Motor neuron (in vitro differentiated cells): ENCODE results near the gene TOR2A. TPM values are rescaled to one million over a fixed set of nuclear protein-coding genes. Genes with fewer than 3 reads are reported as not detected.

ENCODE experiments used
- total RNA-seq, 8 experiments: library from RNA; unstranded; fragments of 300-600 nt; gene quantifications; 2 replicates each; pipeline versions ENCODE4 v1.2.3 to v1.2.4, GENCODE V29; 2022

Gene TOR2A
- total RNA-seq, 8 experiments from 2014 or later: 5.5 to 18.1 (median 11.8) TPM

Other genes with a start within 250 kb of the TOR2A start
- gene STXBP1, start 123.0 kb downstream of the TOR2A start, total RNA-seq: 10 to 100 TPM; 21.1 to 77.4 (median 41.4) TPM
- 1 to 10 TPM in 6 of 8 experiments, under 1 TPM in 2; 0.87 to 9.0 (median 1.9) TPM for gene CFAP157, start 28.3 kb downstream of the TOR2A start, total RNA-seq
- gene PTRH1, start 19.6 kb downstream of the TOR2A start, total RNA-seq: 10 to 100 TPM in 4 of 8 experiments, 1 to 10 TPM in 4; 6.1 to 48.9 (median 11.5) TPM
- under 1 TPM; 0.05 to 0.57 (median 0.28) TPM for gene TTC16, start 19.2 kb downstream of the TOR2A start, total RNA-seq
- gene SH2D3C, start 43.4 kb upstream of the TOR2A start, total RNA-seq: 10 to 100 TPM in 2 of 8 experiments, 1 to 10 TPM in 4, under 1 TPM in 2; 0.14 to 12.5 (median 6.5) TPM
- 10 to 100 TPM; 20.1 to 48.7 (median 29.8) TPM for gene CDK9, start 50.7 kb upstream of the TOR2A start, total RNA-seq
- gene FPGS, start 67.6 kb upstream of the TOR2A start, total RNA-seq: 10 to 100 TPM; 13.6 to 55.7 (median 28.6) TPM
- 10 to 100 TPM in 3 of 8 experiments, 1 to 10 TPM in 2, under 1 TPM in 3; 0.21 to 28.1 (median 2.4) TPM for gene ENG, start 119.4 kb upstream of the TOR2A start, total RNA-seq
- gene AK1, start 142.4 kb upstream of the TOR2A start, total RNA-seq: 100 to 1,000 TPM in 1 of 8 experiments, 10 to 100 TPM in 7; 27.8 to 238 (median 47.0) TPM
- 10 to 100 TPM in 4 of 8 experiments, 1 to 10 TPM in 4; 5.6 to 48.8 (median 17.5) TPM for gene ST6GALNAC6, start 164.3 kb upstream of the TOR2A start, total RNA-seq
- 10 to 100 TPM in 6 of 8 experiments, 1 to 10 TPM in 2; 6.5 to 54.7 (median 14.6) TPM for gene ST6GALNAC4, start 181.7 kb upstream of the TOR2A start, total RNA-seq
- gene PIP5KL1, start 195.5 kb upstream of the TOR2A start, total RNA-seq: 1 to 10 TPM in 7 of 8 experiments, under 1 TPM in 1; 0.66 to 4.9 (median 3.1) TPM
- 10 to 100 TPM; 22.5 to 37.6 (median 28.8) TPM for gene DPM2, start 202.6 kb upstream of the TOR2A start, total RNA-seq
- 10 to 100 TPM in 5 of 8 experiments, 1 to 10 TPM in 3; 4.7 to 29.8 (median 13.3) TPM for gene EEIG1, start 245.7 kb upstream of the TOR2A start, total RNA-seq